SIG-M5 (cell line): ENCODE data around the gene SETBP1.

Experiments used
- DNase-seq: peaks from one replicate; lab custom pipeline; 2025; lab: John Stamatoyannopoulos, UW

SETBP1 gene

DNA sequence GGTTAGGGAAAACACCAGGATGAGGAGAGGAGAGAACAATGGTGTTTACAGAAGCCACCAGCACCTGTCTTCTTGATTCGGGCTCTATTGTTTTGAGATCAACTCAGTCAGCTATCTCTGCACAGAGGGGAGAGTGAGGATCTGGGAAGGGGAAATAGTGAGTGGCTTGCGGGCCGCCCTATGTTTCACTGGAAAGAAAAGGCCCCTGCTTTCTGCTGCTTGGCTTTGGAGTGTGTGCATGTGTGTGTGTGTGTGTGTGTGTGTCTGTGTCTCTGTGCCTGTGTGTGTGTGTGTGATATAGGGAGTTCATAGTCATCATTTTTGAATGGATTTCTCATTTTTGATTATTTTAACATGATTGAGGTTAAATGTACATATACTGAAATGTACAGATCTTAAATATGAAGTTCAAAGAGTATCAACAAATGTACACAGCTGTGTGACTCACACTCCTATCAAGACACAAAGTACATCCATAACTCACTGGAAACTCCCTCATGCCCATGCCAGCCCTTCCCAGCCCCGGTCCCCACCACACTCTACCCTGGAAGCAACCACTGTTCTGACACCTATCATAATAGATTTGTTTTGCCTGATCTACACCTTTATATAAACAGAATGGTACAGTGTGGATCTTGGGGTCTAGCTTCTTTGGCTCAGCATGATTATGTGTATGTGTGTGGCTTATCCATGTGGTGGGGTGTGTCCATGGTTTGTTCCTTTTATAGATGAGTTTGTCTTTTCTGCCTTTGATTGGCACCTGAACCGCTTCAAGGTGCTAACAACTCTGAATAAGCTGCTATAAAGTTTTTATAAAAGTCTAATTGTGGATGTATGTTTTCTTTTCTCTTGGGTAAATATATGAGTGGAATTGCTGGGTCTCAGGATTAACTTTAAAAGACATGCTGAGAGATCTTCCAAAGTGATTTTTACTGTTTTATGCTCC is 258.3 kb downstream of the SETBP1 start:
- DNase-seq: no peak

DNA sequence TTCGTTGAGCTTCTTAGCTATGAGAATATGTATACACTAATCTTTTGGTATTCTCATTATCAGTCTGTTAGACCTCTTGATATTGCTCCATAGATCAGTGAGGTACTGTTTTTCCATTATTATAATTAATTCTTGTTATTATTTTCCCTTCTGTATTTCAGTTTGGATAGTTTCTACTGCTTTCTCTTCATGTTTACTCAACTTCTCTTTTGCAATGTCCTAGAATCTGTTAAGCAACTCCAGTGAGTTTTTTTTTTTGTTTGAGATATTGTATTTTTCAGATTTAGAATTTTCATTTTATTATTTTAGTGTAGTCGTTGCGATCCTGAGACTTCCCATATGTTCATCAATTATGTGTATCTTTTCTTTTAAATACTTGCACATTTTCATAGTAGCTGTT is 260.8 kb downstream of the SETBP1 start:
- DNase-seq: no peak

DNA sequence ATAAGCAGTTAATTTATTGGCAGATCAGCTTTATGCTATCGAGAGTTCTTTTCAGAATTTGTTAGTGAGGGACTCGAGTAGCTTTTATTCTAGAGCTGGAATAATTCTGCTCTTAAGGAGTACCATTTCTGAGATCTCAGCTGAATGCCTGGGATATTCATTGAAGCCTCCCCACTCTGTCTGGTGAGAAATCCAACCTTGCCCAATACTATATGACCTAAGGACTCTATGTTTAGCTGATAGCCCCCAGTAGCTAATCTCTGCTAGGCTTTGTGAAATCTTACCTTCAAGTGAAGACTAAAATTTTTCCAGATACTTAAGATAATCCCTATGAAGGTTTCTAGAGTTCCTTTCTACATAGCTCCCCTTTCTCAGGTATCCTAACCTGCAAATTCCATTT is 261.4 kb downstream of the SETBP1 start:
- no peak for DNase-seq

DNA sequence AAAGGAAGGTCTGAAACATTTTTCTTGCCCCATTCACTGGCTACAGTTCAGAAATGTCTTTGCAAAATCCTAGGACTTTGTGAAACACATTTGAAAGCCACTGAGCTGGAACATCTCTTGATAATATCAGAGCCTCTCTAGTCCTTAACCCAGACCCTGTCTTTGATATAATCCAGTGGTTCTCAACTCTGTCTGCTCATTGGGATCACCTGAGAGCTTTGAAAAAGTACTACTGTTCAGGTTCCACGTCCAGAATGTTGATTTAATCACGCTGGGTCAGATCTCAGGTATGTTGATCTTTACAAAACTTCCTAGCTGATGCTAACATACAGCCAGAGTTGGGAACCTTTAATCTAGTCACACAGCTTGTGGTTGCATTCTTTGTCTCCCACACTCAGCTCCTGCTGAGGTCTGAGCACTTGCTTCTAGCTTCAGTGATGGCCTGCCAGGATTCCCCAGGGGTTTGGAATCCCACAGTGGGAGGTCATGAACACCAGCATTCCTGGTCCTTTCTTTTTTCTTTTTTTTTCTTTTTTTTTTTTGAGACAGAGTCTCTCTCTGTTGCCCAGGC is 262.7 kb downstream of the SETBP1 start:
- no peak for DNase-seq

DNA sequence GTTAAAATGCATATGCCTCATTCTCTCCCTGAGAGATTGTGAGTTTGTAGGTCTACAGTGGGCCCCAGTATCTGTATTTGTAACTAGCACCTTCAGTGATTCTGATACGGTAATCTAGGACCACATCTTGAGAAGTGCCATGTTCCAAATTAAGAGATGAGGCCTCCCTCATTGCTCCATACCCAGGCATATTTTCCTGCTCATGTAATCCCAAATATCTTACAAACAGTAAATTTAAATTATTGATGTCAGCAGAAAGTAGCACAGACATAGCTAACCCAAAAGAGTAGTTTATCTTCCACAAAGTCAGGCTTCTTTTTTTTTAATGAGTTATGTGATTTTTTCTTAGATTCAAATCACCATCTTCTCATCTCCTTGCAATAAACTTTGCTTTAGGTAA is 263.8 kb downstream of the SETBP1 start:
- DNase-seq: no peak

DNA sequence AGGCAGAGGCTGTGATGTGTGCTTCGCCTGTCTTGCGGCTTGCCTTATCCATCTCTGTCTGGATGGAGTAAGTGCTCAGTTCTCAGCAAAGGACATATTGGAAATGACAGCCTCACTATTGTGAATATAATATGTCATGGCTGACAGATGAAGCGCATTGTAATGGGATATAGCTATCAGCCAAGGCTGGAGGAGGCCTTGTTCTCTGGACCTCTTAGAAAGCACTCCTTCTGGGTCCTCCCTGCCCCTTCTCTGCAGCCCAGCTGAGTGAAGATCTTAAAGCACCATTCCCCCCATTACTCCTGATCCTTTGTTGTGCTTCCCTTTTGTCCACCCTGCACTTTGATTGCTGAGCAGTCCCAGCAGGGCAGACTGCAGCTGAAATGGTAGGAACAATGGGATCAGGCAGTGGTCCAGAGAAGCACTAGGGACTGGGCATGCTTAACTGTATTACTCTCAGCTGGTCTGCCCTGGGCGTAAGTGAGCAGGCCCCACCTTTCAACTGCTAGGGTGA is 265.3 kb downstream of the SETBP1 start:
- DNase-seq: no peak

DNA sequence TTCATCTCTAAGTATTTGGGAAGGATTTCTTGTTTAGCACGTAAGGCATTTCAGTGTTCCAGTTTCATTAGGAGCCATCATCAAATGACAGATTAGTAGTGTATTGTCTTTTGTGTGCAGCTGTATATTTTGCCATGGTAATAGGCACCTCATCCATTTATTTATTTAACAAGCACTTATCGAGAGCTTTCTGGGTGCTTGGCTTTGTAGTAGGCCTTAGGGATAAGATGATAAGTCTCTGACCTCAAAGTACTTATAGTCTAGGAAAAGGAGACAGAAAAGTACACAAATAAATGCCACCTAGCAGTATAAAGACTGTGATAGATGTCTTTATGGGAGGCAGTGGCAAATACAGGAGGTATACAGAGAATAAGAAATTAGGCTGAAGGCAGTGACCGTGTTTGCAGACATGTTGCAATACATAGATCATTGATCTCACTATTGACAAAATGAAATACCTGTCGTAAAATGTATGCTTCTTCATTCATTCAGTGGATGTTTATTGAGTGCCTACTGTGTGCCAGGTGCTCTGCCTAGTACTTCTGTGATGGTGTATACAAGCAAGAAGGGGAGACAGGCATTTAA is 265.9 kb downstream of the SETBP1 start:
- DNase-seq: no peak

DNA sequence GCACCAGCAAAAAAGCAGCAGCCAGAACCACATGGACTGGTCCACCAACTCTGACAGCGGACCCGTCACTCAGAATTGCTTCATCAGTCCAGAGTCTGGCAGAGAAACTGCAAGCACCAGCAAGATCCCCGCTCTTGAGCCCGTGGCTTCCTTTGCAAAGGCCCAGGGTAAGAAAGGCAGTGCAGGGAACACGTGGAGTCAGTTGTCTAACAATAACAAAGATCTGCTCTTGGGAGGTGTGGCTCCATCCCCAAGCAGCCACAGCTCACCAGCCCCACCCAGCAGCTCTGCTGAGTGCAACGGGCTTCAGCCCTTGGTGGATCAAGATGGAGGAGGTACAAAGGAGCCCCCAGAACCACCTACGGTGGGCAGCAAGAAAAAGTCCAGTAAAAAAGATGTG is 269.3 kb downstream of the SETBP1 start:
- DNase-seq: no peak

DNA sequence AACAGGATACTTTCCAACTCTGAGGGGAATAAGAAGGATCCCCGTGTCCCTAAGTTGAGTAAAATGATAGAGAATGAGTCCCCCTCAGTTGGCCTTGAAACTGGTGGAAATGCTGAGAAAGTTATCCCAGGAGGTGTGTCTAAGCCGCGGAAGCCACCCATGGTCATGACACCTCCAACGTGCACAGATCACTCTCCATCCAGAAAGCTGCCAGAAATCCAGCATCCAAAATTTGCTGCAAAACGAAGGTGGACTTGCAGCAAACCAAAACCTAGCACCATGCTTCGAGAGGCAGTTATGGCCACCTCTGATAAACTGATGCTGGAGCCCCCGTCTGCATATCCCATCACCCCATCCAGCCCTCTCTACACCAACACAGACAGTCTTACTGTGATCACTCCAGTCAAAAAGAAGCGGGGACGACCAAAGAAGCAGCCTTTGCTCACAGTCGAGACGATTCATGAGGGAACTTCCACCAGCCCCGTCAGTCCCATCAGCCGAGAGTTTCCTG is 270.1 kb downstream of the SETBP1 start:
- no peak for DNase-seq

DNA sequence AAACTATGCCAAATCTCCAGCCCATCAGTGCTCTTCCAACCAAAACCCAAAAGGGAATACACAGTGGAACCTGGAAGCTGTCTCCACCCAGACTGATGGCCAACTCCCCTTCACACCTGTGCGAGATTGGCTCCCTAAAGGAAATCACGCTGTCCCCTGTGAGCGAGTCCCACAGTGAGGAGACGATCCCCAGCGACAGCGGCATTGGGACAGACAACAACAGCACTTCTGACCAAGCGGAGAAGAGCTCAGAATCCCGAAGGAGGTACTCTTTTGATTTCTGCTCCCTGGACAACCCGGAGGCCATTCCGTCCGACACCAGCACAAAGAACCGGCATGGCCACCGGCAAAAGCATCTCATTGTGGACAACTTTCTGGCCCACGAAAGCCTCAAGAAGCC is 271.1 kb downstream of the SETBP1 start:
- no peak for DNase-seq

DNA sequence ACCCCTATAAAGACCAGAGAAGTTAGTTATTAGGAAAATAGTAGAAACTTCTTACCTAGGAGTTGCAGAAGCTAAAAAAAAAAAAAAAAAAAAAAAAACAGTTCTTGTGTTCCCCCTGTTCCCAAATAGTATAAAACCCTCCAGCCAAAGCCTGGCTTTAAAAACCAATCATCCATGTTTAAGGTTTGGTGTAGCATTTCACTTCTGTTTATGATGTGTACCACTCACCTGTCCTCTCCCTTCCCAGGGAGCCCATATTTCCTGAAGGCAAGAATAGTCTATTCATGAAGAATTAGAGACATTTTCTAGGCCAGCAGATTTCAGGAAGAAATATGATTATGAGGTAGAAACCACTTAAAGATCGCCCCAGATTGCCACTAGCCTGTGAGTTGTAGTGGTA is 273.6 kb downstream of the SETBP1 start:
- DNase-seq: no peak

DNA sequence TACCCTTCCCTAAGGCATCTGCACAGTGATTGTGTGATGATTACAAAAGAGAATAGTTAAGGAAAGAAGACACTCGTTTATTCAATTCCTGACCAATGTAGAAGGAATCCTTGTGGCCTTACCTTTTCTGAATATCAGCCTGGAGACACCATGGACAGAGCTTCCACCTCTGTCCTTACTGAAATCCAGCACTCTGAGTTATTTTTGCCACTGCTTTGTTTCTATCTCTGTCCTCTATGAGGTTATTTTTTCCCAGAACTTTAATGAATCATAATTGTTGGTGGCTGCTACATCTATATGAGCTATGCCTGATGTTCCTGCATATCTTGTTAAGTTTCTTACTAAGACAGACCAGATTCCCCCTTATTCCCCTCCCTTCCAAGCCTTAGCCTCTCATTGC is 275.1 kb downstream of the SETBP1 start:
- no peak for DNase-seq

DNA sequence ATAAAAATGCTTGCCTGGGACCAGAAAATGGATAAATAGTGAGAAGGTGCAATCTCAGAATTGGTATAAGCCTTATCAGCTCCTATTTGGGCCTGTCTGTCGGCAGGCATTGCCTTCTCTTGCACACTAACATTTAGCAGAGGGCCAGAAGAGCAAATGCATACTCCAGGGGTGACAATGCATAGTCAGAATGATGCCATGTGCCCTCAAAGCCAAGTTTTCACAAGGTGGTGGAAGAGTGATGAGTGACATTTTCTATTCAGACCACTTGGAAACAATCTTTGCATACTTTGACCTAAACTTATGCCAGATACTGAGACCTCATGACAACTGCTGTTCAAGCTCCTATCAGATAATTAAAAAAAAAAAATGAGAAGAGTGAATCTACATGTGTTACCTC is 276.3 kb downstream of the SETBP1 start:
- no peak for DNase-seq

DNA sequence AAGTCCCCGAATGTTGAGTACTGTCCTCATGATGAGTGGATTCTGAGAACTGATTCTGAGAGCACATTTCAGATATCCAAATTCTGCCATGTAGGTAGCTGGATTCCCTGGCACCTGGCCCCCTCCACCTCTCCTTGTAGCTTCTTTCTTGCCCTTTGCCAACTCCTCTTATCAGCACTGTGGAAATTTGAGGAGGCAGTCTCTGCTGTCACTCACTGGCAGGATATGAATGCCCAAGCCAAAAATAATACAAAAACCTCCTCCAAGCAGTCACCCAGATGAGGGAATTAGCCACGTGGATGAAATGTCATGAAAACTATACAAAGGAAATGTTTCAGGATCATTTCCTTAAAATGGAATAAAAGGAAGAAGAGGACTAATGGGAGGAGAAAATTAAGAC is 276.8 kb downstream of the SETBP1 start:
- DNase-seq: no peak

DNA sequence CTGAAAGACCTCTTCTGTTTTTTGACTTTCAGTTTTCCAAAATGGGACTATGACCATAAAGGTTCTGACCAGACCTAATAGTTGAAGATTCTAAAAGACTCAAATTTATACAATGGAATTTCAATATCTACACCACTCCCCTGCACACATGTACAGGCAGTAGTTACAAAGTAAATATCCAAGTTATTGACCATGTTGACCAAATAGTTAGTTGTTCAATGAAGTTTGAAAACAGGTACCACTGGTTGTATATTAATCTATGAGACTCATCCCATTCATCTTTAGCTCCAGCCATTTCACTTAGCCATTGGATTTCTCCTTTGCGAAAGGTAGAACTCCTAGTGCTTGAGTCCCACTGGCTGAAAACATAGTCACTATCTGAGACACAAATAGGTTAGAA is 277.4 kb downstream of the SETBP1 start:
- no peak for DNase-seq

DNA sequence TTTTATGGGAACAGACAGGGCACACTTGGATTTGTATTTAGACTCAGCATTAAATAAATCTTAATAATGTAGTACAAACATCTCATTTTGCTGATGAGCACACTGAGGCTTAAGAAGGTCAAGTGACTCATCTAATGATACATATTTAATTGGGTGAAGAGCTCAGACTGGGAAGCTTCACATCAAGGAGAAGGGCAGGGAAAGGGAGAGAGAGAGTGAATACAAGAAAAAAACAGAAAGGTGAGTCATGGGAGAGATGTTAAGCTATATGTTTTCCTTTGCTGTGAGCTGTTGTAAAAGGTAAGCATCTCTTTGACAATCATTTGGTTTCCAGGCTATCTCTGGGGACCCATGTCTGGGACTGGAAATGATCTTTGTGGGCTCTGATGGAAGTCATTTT is 277.8 kb downstream of the SETBP1 start:
- DNase-seq: no peak

DNA sequence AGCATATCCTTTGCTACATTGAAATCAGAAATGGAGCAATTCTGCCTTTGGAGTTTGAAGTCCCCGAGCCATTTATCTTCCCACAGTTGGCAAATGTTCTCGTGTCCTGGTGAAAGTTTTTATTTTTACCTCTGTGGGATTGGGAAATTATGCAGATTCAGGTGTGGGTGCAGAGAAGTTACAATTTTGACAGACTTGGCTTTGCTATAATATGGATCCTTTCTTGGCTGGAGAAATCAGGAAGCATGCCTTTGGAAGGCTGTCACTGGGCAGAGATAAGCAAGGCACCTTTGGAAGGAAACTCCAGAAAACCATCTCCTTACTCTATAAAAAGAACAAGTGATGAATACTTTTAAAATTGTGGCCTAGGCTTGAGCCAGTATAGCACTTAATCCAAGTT is 278.3 kb downstream of the SETBP1 start:
- DNase-seq: no peak

DNA sequence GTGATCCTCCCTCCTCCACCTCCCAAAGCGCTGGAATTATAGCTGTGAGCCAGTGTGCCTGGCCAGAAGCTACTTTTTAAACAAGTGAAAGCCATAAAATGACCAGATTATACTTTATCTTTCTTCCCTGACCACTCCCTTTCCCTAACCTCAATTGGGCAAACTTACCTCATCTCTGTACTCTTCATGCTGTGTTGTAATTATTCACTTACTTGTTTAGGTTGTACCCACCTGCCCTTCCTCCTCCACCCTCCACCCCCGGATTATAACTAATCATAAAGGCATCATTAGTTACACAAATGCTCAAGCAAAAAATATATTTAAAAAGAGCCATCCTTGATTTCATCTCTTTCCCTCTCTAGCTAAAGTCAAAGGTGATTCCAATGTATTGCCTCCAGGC is 279.9 kb downstream of the SETBP1 start:
- DNase-seq: no peak

DNA sequence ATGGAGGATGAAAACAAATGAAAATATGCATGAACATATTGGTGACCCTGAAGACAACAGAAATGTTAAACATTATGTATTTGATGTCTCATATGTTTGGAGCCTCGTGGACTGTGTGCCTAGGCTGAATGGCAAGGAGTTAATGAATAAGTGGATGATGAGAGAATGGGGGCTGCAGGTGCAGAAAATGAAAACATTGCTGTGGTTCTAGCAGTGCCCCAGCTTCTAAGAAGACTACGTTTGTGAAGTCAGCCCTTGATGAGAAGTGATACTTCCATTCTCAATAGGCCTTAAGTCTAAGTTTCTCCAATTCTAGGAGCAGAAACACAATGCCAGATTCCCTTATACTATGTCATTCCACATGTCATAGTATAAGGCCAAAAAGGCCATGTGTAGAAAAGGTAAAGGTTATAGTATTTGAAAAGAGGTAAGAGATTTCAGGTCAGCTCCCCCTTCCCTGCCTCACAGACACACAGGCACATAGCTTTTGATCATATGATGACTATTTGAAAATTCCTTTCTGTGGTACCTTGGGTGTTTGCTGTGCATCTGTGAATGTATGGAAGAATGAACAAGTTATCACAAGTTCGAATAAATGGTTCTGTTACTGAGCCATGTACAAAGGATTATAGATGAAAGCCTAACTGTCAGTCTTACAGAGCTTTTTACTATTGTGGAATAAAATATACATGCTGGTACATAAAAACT is 280.8 kb downstream of the SETBP1 start:
- no peak for DNase-seq

DNA sequence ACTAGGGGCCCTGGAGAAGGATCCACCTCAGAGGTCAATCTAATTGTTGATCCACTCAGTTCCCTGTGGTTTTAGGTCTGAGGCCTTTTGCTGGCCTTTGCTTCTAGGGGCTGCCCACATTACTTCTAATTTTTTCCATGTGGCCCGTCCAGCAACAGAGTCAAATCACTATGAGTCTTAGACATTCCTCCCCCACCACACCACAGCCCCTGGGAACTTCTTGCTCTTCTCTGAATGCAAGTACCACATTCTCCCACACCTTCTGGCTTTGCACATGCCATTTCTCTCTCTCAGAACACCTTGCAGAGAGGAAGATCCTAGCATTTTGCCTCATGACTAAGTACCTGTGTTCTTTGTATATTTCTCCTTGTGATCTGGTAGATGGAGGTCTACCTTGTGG is 286.9 kb downstream of the SETBP1 start:
- DNase-seq: no peak

DNA sequence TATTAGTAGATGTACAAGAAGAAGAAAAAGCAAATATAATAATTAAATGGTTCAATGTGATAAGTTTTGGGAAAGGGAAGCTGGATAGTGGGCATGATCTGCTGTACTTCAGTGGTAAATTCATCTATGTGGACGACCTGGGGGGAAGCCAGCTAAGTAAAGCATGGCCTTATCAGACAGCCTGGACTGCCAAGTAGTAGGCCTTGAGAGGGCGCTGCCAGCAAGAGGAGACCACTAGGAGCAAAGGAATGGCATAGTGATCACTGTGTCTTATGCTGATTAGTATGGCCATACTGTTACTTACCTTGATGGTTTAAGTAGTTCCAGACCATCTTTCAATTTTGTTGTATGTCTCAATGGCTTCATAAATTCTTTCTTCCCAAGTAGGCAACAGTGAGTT is 287.6 kb downstream of the SETBP1 start:
- no peak for DNase-seq

DNA sequence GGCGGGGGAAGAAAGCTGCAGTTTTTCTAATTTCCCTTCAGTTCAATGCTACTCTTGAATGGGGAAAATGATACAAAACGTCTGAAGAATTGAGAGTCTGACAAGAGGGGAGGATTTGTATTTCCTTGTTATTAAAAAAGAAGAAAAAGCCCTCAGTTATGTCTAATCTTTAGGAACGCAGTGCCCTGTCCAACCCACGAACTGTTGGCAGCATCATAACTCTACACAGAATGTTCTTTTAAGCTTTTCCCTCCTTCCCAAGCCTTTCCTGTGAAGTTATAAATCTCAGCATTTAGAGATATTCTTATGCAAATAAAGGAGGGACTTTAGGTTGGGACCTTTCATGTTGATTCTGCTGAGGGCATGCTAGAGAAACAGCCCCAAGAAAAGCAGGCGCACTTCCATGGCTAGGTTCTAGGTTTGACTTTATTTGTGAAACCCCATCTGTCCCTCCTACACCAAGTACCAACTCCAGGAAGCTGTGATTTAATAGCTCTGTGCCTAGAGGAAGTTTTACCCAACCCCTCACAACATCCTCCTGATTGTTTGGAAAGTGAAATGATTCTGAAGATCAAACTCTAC is 288.6 kb downstream of the SETBP1 start:
- DNase-seq: no peak
